Activated T-cell treated with anti-CD3 and anti-CD28 coated beads, Interleukin-2, amount 50 U/mL, for 48 hours (primary cell): Measurements from ENCODE around the gene CLDN16.

Experiments
- DNase-seq, 2 experiments: peaks; one replicate each; pipeline ENCODE4 v3.0.0-alpha.2; 2020

The CLDN16 gene

GRCh38 chr3:190444006-190444405 lies 56.0 kb downstream of the CLDN16 start:
- no peak for DNase-seq

GRCh38 chr3:190444576-190445145 lies 56.7 kb downstream of the CLDN16 start:
- DNase-seq: no peak

GRCh38 chr3:190446573-190447279 lies 58.8 kb downstream of the CLDN16 start:
- no peak for DNase-seq

GRCh38 chr3:190448256-190448655 lies 60.3 kb downstream of the CLDN16 start:
- no peak for DNase-seq

GRCh38 chr3:190449801-190450200 lies 61.8 kb downstream of the CLDN16 start, which contains the start of gene TMEM207:
TSS of gene TMEM207 (minus strand) at chr3:190449901. CDS start at chr3:190449809, 92 bp downstream.
- DNase-seq: no peak

- no peak for DNase-seq
Observed at GRCh38 chr3:190455828-190456227, 67.9 kb downstream of the CLDN16 start.

GRCh38 chr3:190456770-190457169 lies 68.8 kb downstream of the CLDN16 start:
- no peak for DNase-seq

- no peak for DNase-seq
Observed at GRCh38 chr3:190458040-190458439, 70.1 kb downstream of the CLDN16 start.
